NCI-H1092 treated with DMSO at 0.1 percent for 48 hours (cell line): ENCODE results near the gene CTLA4.
"Not testable (repeated sequence)": the region's sequence is repeated elsewhere in the genome, so short reads cannot be mapped to it uniquely, and the experiment has no call there.

Source experiments
- DNase-seq: peaks from one replicate; lab custom pipeline; 2025; lab: John Stamatoyannopoulos, UW

The CTLA4 gene

GRCh38 chr2:203857656-203858055 is 9.9 kb upstream of the CTLA4 start:
- DNase-seq = no peak

- no peak for DNase-seq
Measured at GRCh38 chr2:203858176-203858575, 9.4 kb upstream of the CTLA4 start.

- no peak for DNase-seq
Measured at GRCh38 chr2:203859030-203859789, 8.4 kb upstream of the CTLA4 start.

- DNase-seq = no peak
Measured at GRCh38 chr2:203861197-203861596, 6.4 kb upstream of the CTLA4 start.

GRCh38 chr2:203861607-203862006 is 6.0 kb upstream of the CTLA4 start:
- no peak for DNase-seq

GRCh38 chr2:203869223-203870042 is 1.9 kb downstream of the CTLA4 start:
- no peak for DNase-seq

GRCh38 chr2:203870481-203870880 is 2.9 kb downstream of the CTLA4 start:
- no peak for DNase-seq

GRCh38 chr2:203870941-203871340 is 3.4 kb downstream of the CTLA4 start:
- no peak for DNase-seq

- DNase-seq = no peak
Measured at GRCh38 chr2:203871371-203871983, 3.9 kb downstream of the CTLA4 start.

GRCh38 chr2:203873461-203873860 is 5.9 kb downstream of the CTLA4 start:
- no peak for DNase-seq

- DNase-seq = no peak
Measured at GRCh38 chr2:203873921-203874631, 6.5 kb downstream of the CTLA4 start.

GRCh38 chr2:203875471-203875870 is 7.9 kb downstream of the CTLA4 start:
- no peak for DNase-seq

GRCh38 chr2:203876328-203876727 is 8.8 kb downstream of the CTLA4 start:
- DNase-seq = no peak

GRCh38 chr2:203878063-203878462 is 10.5 kb downstream of the CTLA4 start:
- DNase-seq = no peak

- DNase-seq = no peak
Measured at GRCh38 chr2:203880557-203881125, 13.1 kb downstream of the CTLA4 start.

GRCh38 chr2:203881185-203881584 is 13.6 kb downstream of the CTLA4 start:
- DNase-seq = not testable (repeated sequence)

- DNase-seq = no peak
Measured at GRCh38 chr2:203882551-203882950, 15.0 kb downstream of the CTLA4 start.

GRCh38 chr2:203886661-203887151 is 19.1 kb downstream of the CTLA4 start:
- no peak for DNase-seq

- DNase-seq = peak; percentile 43
Measured at GRCh38 chr2:203887677-203888076, 20.1 kb downstream of the CTLA4 start.

- DNase-seq = no peak
Measured at GRCh38 chr2:203889542-203889941, 22.0 kb downstream of the CTLA4 start.

- DNase-seq = no peak
Measured at GRCh38 chr2:203889944-203890343, 22.4 kb downstream of the CTLA4 start.

GRCh38 chr2:203890733-203891132 is 23.2 kb downstream of the CTLA4 start:
- no peak for DNase-seq
